Measurements from ENCODE around the gene TSEN54. TPM values are rescaled to one million over a fixed set of nuclear protein-coding genes. Genes with fewer than 3 reads are reported as not detected.
A peak's percentile ranks its signal among the peaks of the same experiment; 100 is the strongest.
"Not testable (repeated sequence)": the region's sequence is repeated elsewhere in the genome, so short reads cannot be mapped to it uniquely, and the experiment has no call there.

The TSEN54 gene
- total RNA-seq, 1 donor from 2014 or later: 21.0 TPM

DNA sequence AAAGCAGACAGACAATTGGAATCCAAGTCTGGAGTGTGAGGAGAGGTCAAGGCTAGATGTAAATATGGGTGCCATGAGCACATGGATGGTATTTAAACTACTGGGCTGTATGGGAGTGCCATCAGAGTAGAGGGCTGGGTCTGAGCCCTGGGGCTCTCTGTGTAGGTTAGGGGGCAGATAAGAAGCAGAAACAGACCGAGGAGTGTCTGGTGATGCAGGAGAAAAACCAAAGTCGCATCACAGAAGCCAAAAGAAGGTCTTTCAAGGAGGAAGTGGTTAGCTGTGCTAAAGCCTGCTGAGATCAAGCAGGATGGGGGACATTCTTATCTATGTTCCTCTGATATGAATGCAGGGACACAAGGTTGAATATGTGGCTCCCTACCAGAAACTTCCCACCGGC, 1.9 kb downstream of the TSEN54 start:
- no peak for ATAC-seq (ENCODE audit: low read depth)
- H3K9me3 Mint-ChIP-seq: no peaks in the 10 kb centered on the region
- intact Hi-C loops (cut with micrococcal nuclease): loop anchor here (5.0 kb wide), 2 partner anchors 229 to 246 kb away; partner anchors contain the start of gene MIF4GD
- peaks cover 15% of the 10 kb centered on the region for H3K36me3 Mint-ChIP-seq (ENCODE audit: low read depth)
- no peaks in the 10 kb centered on the region for H3K27me3 Mint-ChIP-seq
- DNase-seq: no peak
- ChIA-PET CTCF (no interaction called here), POLR2A (interaction anchor here (1.3 to 1.4 kb wide), 2 partner anchors 9 to 62 kb away, joined by 4 to 5 read pairs; partner anchors contain the start of gene TMEM94)
- peak overlapping the region; percentile 76 for H3K4me3 Mint-ChIP-seq
- peak overlapping the region; percentile 77 for H3K27ac Mint-ChIP-seq
- H3K4me1 Mint-ChIP-seq: peaks cover 22% of the 10 kb centered on the region
- TF ChIP-seq, protein P1, sequence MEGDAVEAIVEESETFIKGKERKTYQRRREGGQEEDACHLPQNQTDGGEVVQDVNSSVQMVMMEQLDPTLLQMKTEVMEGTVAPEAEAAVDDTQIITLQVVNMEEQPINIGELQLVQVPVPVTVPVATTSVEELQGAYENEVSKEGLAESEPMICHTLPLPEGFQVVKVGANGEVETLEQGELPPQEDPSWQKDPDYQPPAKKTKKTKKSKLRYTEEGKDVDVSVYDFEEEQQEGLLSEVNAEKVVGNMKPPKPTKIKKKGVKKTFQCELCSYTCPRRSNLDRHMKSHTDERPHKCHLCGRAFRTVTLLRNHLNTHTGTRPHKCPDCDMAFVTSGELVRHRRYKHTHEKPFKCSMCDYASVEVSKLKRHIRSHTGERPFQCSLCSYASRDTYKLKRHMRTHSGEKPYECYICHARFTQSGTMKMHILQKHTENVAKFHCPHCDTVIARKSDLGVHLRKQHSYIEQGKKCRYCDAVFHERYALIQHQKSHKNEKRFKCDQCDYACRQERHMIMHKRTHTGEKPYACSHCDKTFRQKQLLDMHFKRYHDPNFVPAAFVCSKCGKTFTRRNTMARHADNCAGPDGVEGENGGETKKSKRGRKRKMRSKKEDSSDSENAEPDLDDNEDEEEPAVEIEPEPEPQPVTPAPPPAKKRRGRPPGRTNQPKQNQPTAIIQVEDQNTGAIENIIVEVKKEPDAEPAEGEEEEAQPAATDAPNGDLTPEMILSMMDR (IDR thresholded peaks at IDR 0.05): no peak

DNA sequence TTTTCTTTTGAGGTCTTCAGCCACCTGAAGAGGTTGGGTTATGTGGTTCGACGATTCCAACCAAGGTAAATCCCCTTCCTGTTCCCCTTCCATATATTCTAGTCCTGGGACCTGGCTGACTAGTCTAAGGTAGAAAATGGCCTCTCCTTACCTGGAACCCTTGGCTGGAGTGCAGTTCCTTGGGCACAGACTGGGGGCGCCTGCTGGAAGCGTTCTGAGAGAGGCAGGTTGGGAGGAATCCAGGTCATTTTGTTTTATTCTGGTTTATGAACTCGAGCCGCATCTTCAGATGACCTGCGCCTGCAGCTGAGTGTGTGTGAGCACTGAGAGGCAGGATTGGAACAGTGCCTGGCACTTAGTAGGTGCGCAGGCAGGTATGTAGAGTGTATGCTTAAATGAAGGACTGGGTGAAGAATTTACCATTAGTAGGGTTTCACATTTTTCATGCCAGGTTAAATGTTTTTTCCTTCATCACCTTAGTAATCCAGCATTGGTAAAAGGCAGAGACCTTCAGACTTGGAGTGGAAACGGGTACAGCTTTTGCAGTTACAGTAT, 2.7 kb downstream of the TSEN54 start:
- Mint-ChIP-seq H3K4me3 (no peak overlapping the region), H3K4me1 (peaks cover 22% of the 10 kb centered on the region), H3K36me3 (ENCODE audit: low read depth) (peaks cover 15% of the 10 kb centered on the region), H3K27ac (no peak overlapping the region), H3K9me3 (no peaks in the 10 kb centered on the region), H3K27me3 (no peaks in the 10 kb centered on the region)
- intact Hi-C loops (cut with micrococcal nuclease): loop anchor here (5.0 kb wide), 2 partner anchors 228 to 247 kb away; partner anchors contain the start of gene MIF4GD
- no peak for ATAC-seq (ENCODE audit: low read depth)
- POLR2A ChIA-PET: interaction anchor here (1.3 to 1.4 kb wide), 2 partner anchors 8 to 63 kb away, joined by 4 to 5 read pairs; partner anchors contain the start of gene TMEM94
- CTCF ChIA-PET: no interaction called here
- TF ChIP-seq, protein P1 (IDR thresholded peaks at IDR 0.05): no peak
- DNase-seq: no peak

GRCh38 chr17:75520413-75520812, 4.1 kb downstream of the TSEN54 start:
- CTCF ChIA-PET: not testable (repeated sequence)
- POLR2A ChIA-PET: interaction anchor here (1.4 kb wide), 1 partner anchor 67 kb away, joined by 3 read pairs; the partner anchor contains the start of gene MYO15B

DNA sequence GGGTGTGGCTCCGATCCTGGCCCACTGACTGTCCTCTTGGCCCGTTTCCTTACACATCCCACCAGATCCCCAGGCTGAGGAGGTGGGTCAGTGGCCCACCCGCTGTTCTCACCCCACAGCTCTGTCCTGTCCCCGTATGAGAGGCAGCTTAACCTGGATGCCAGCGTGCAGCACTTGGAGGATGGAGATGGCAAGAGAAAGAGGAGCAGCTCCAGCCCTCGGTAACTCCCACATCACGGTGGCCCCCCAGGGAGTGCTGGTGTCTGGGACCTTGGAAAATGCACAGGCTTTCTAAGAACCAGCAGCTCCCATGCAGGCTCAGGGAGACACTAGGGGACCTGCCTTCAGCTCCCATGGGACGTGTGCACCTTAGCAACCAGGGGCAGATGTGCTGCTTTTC, 5.0 kb downstream of the TSEN54 start:
- H3K9me3 Mint-ChIP-seq: no peaks in the 10 kb centered on the region
- TF ChIP-seq, protein P1 (IDR thresholded peaks at IDR 0.05): no peak
- no peaks in the 10 kb centered on the region for H3K27me3 Mint-ChIP-seq
- POLR2A ChIA-PET: interaction anchor here (1.4 kb wide), 1 partner anchor 66 kb away, joined by 3 read pairs; the partner anchor contains the start of gene MYO15B
- H3K36me3 Mint-ChIP-seq (ENCODE audit: low read depth): peaks cover 15% of the 10 kb centered on the region
- CTCF ChIA-PET: no interaction called here
- no peak overlapping the region for H3K27ac Mint-ChIP-seq
- no peak for DNase-seq
- H3K4me1 Mint-ChIP-seq: peaks cover 28% of the 10 kb centered on the region
- intact Hi-C loops (cut with micrococcal nuclease): no loop called here
- H3K4me3 Mint-ChIP-seq: no peak overlapping the region
- no peak for ATAC-seq (ENCODE audit: low read depth)

More at GRCh38 chr17:75520413-75520812, 4.1 kb downstream of the TSEN54 start:
- H3K27ac Mint-ChIP-seq; H3K4me3 Mint-ChIP-seq; H3K9me3 Mint-ChIP-seq; H3K27me3 Mint-ChIP-seq; intact Hi-C loops (cut with micrococcal nuclease); ATAC-seq (ENCODE audit: low read depth); DNase-seq: not testable (repeated sequence)
- peaks cover 26% of the 10 kb centered on the region for H3K4me1 Mint-ChIP-seq
- H3K36me3 Mint-ChIP-seq (ENCODE audit: low read depth): peaks cover 15% of the 10 kb centered on the region

GRCh38 chr17:75521951-75522727, 5.8 kb downstream of the TSEN54 start:
- intact Hi-C loops (cut with micrococcal nuclease): no loop called here
- DNase-seq (no peak), ATAC-seq (ENCODE audit: low read depth) (no peak)
- Mint-ChIP-seq H3K27ac (no peak overlapping the region), H3K36me3 (ENCODE audit: low read depth) (peaks cover 15% of the 10 kb centered on the region), H3K9me3 (no peaks in the 10 kb centered on the region), H3K4me1 (peaks cover 29% of the 10 kb centered on the region), H3K4me3 (no peak overlapping the region), H3K27me3 (no peaks in the 10 kb centered on the region)
- POLR2A ChIA-PET: interaction anchor here (0.5 to 1.4 kb wide), 3 partner anchors 66 to 391 kb away, joined by 3 to 6 read pairs (median 3); partner anchors contain the start of gene MYO15B
- TF ChIP-seq, protein P1 (IDR thresholded peaks at IDR 0.05): no peak
- CTCF ChIA-PET: interaction anchor here (0.9 kb wide), 1 partner anchor 66 kb away, joined by 3 read pairs; the partner anchor contains the start of gene TMEM94
